ENCODE results near the gene SPDYE18.
"Not testable (repeated sequence)": the region's sequence is repeated elsewhere in the genome, so short reads cannot be mapped to it uniquely, and the experiment has no call there.

The SPDYE18 gene

GRCh38 chr7:77005461-77006057 lies 56.8 kb downstream of the SPDYE18 start:
- DNase-seq (ENCODE audit: low spot score), result not testable (repeated sequence)

- not testable (repeated sequence) for DNase-seq (ENCODE audit: low spot score)
Observed at GRCh38 chr7:77004151-77004550, 58.2 kb downstream of the SPDYE18 start.

GRCh38 chr7:77003241-77003640 lies 59.1 kb downstream of the SPDYE18 start:
- DNase-seq (ENCODE audit: low spot score), result not testable (repeated sequence)

GRCh38 chr7:77002678-77003233 lies 59.6 kb downstream of the SPDYE18 start:
- not testable (repeated sequence) for DNase-seq (ENCODE audit: low spot score)

GRCh38 chr7:77002104-77002503 lies 60.3 kb downstream of the SPDYE18 start:
- not testable (repeated sequence) for DNase-seq (ENCODE audit: low spot score)

Measured in kidney tubule cell (primary cell).